ENCODE measurements around the gene IQCC.

Gene IQCC

GRCh38 chr1:32221980-32222755 is 16.7 kb downstream of the IQCC start, which contains the start of the genes EIF3I and TMEM234:
EIF3I (plus strand) TSS chr1:32222407; CDS start chr1:32222442, 35 bp downstream.
TMEM234 (minus strand) TSS chr1:32222353; CDS start chr1:32222322, 31 bp downstream.
- FAIRE-seq = peak; percentile 97
- peak; percentile 92 for DNase-seq (ENCODE audit: insufficient read length, low spot score)

GRCh38 chr1:32223683-32224082 is 18.2 kb downstream of the IQCC start:
- DNase-seq (ENCODE audit: insufficient read length, low spot score) = no peak
- FAIRE-seq = no peak

DNA sequence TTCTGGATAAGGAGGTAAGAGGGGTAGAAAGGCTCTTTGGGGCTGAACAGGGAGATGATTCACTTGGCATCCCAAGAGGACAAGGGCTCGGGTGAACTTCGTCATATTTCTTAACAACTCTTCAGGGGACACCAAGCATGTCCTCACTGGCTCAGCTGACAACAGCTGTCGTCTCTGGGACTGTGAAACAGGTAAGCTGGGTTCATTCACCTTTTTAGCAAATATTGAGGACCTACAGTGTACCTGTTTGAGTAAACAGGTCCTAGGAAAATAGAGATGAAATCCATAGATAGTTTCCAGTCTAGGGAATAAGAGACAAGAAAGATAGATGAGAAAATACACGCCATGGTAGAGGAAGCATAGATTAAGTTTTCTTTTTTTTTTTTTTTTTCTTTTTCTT is 18.8 kb downstream of the IQCC start:
- DNase-seq (ENCODE audit: insufficient read length, low spot score) (no peak), FAIRE-seq (no peak)

- no peak for FAIRE-seq
- no peak for DNase-seq (ENCODE audit: insufficient read length, low spot score)
Measured at GRCh38 chr1:32228771-32229170, 23.3 kb downstream of the IQCC start.

DNA sequence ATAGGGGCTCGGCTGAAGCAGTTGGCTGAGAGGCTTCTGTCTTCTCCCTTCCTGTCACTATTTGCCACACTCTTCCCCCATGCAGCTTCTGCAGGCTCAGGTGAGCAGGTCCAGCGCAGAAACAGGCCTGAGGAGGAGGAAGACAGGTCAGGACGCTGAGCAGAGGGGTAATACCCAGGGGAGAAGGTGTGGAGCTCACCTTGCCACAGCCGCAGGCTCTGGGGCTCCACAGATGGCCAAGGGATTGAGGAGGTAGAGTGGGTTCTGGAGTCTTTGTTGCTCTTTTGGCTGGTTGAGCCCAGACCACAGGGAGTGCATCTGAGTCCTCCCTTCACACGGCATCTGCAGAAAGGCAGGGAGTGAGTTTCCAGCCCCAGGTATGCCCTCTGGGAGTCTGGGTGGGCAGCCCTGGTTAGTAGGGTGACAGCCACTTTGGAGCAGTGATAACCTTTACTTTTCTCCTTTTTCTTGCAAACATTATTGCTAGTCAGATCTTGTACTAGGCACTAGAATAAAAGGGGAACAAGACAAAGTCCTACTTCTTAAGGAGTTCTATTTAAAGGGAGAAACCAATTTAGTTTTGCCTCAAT is 26.5 kb downstream of the IQCC start:
- DNase-seq (ENCODE audit: insufficient read length, low spot score) (no peak), FAIRE-seq (no peak)

GRCh38 chr1:32232558-32233304 is 27.3 kb downstream of the IQCC start:
- no peak for FAIRE-seq
- no peak for DNase-seq (ENCODE audit: insufficient read length, low spot score)

GRCh38 chr1:32234792-32235191 is 29.3 kb downstream of the IQCC start:
- FAIRE-seq = no peak
- DNase-seq (ENCODE audit: insufficient read length, low spot score) = no peak

GRCh38 chr1:32239337-32239736 is 33.9 kb downstream of the IQCC start:
- no peak for FAIRE-seq
- no peak for DNase-seq (ENCODE audit: insufficient read length, low spot score)

GRCh38 chr1:32239790-32240139 is 34.3 kb downstream of the IQCC start:
- DNase-seq (ENCODE audit: insufficient read length, low spot score) (no peak), FAIRE-seq (no peak)

DNA sequence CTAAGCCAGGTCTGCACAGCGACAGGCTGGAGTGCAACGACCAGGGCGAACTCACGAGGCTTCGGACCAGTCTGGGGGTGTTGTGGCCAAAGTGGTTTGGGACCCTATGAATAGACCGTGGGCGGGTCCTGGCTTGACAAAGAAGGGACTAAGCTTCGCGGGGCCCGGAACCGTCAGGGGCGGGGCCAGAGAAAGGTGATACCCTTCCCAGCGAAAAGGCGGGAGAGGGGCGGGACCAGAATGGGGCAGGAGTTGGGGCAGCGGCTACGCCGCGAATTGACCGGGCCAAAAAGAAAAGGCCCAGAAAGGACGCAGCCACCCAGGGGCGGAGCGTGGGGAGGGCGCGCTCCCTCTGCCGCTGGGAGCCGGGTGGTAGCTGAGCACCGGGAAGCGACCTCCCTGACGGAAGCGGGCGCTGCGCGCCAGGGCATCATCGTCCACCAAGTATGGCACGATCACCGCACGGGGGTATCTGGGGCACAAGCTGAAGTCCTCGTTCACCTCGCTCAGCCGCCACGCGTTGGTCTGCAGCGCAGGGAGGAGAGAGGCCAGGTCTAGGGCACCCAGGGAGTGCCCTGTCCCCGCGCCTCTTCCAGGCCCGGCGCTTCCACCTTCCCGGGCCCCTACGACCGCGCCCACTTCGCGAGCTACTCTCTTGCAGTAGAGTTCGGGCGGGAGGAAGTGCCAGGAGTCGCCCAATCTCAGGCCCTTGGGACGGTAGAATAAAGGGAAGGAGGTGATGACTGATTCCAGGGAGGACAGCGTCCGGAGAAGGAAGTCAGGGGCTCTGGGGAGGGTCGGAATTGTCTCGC is 34.9 kb downstream of the IQCC start:
- DNase-seq (ENCODE audit: insufficient read length, low spot score) = peak; percentile 41
- peak; percentile 68 for FAIRE-seq

- peak; percentile 53 for DNase-seq (ENCODE audit: insufficient read length, low spot score)
- peak; percentile 51 for FAIRE-seq
Measured at GRCh38 chr1:32241001-32241763, 35.7 kb downstream of the IQCC start.

DNA sequence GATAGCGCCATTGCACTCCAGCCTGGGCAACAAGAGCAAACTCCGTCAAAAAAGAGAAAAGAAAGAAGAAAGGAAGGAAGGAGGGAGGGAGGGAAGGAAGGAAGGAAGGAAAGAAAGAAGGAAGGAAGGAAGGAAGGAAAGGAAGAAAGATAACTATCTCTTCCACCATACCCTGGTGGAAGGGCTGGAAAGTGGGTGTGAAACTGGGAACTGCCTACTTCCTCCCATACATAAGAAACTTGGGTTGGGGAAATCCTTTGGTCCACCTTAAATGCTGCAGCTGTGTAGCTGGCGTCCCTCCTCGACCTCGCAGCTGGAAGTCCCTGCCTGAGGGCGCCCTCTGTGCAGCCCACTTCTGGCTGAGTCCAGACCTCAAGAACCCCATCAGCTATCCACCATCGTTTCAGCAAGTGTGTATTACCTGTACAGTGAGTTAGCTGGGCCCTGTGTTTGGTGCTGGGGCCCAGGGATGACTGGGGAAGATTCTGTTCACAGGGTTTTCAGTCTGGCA is 36.9 kb downstream of the IQCC start:
- DNase-seq (ENCODE audit: insufficient read length, low spot score) (no peak), FAIRE-seq (peak; percentile 51)

DNA sequence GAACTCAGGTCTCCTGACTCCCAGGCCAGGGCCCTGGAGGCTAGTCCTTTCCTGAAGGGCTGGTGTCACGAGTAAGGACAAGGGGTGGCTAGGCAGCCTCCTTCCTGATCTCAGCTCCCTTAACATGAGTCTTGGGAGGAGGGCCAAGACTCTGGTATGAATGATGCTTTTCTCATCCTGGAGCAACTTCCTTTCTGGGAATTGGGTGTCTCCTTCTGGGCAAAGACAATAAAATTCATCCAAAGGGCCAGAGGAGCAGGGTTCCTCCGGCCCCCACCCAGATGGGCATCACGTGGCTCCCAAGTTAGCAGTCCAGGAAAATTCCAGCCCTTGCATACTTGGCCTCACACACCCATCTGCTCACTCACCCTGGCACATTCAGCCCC is 41.4 kb downstream of the IQCC start, which contains the start of gene FAM167B:
FAM167B (plus strand) TSS at position 335 of the 386 bp plus-strand sequence. CDS start 200 bp downstream, outside the sequence.
- DNase-seq (ENCODE audit: insufficient read length, low spot score) (no peak), FAIRE-seq (no peak)

DNA sequence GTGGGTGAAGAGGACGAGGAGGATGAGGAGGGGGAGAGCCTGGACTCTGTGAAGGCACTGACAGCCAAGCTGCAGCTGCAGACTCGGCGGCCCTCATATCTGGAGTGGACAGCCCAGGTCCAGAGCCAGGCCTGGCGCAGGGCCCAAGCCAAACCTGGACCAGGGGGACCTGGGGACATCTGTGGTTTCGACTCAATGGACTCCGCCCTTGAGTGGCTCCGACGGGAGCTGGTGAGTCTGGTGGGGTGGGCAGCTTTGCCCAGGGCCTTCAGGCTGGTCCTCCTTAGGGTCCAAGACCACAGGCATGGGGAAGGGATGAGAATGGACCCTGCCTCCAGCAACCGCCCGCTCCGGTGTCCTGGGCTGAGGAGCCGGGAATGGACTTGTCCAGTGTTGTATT is 42.0 kb downstream of the IQCC start:
- DNase-seq (ENCODE audit: insufficient read length, low spot score) (no peak), FAIRE-seq (no peak)

DNA sequence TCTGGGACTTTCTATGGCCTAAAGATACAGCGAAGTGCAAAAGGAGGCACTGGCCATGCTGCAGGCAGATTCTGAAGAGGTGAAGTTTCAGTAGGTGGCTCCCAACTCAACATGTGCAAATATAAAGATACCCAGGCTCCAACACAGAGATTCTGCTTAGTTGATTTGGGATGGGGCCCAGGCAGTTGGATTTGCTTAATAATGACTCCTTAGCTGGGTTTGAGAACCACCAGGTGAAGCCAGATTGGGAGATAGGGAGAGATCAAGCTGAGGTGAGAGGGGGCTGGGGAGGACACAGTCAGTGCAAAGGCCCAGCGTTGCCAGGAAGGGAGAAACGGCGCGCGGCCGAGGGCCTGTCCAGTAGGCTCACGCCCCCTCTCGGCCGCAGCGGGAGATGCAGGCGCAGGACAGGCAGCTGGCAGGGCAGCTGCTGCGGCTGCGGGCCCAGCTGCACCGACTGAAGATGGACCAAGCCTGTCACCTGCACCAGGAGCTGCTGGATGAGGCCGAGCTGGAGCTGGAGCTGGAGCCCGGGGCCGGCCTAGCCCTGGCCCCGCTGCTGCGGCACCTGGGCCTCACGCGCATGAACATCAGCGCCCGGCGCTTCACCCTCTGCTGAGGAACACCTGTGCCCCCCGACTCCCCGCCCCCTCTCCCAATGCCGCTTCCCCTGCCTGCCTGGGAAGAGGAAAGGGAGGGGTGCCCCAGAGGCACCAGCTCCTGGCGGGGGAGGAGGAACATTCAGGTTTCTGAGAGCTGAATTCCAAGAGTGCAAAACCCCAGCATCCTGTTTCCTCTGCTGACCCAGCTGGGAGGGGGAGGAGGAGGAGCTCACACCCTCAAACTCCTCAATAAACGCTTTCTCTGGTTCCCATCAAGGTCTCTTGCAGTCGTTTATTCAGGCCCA is 42.8 kb downstream of the IQCC start:
- FAIRE-seq (peak; percentile 76), DNase-seq (ENCODE audit: insufficient read length, low spot score) (no peak)

DNA sequence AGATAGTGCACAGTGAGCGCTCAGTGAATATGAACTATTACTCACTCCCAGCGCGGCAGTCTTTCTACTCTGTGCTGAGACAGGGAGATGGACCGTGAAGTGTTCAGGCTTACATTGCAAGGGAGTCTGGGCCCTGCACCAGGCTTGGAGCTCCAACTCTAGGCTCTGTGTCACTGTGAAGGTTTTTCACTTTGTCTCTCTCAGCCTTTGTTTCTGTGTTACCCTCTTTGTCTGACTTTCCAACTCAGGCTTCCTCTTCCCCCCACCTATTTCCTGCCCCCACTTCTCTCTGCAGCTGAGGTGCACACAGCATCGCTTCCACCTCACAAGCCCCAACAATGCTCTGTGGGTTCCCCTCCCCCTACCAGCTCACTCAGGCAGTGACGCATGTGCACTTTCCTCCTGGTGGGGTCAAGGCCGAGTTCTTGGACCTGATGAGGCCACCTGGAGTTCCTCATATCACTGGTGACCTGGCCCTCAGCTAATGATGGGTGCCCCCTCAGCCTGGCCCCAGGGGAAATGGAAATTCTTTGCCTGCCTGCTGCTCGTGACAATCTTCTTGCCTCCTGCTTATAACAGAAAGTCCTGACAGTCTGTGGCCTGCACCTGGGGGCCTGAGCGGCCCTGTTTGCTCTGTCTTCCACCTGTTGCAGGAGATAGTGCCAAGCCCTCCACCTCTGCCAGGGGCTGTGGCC is 44.5 kb downstream of the IQCC start:
- FAIRE-seq = peak; percentile 94
- peak; percentile 75 for DNase-seq (ENCODE audit: insufficient read length, low spot score)

GRCh38 chr1:32250893-32251716 is 45.6 kb downstream of the IQCC start, which contains the start of gene LCK:
LCK (plus strand) TSS chr1:32251265; CDS start chr1:32274330, 23,065 bp downstream.
- DNase-seq (ENCODE audit: insufficient read length, low spot score) = no peak

More at GRCh38 chr1:32250893-32251716, 45.6 kb downstream of the IQCC start, which contains the start of gene LCK:
- peak; percentile 78 for FAIRE-seq
